Stomach (tissue), 9 donors: Measurements from ENCODE around the gene PTHLH. TPM values are rescaled to one million over a fixed set of nuclear protein-coding genes. Genes with fewer than 3 reads are reported as not detected.

ENCODE experiments used
- DNase-seq, 2 donors: peaks; one replicate each; pipeline versions ENCODE4 v3.0.0 to v3.0.0-alpha.2; 2013 to 2019
- H3K27ac ChIP-seq, 5 donors: fragments of 200-600 bp in 4 of 5; sonication (generic) in 4 of 5; one replicate each; pipeline ENCODE4 v1.5.1; 2013 to 2019; ENCODE audit warnings: mild to moderate bottlenecking in 1 of 5, moderate library complexity in 1 of 5
- H3K27me3 ChIP-seq, 3 donors: fragments of 200-600 bp; sonication (generic); one replicate each; pipeline ENCODE4 v1.5.1; 2017 to 2019; ENCODE audit warnings: mixed run types in 1 of 3
- H3K36me3 ChIP-seq, 4 donors: fragments of 200-600 bp; sonication (generic); 1 replicate in 3 of 4; 2 replicates in 1 of 4; pipeline ENCODE4 v1.5.1; 2016 to 2019
- H3K4me1 ChIP-seq, 4 donors: fragments of 200-600 bp; sonication (generic); one replicate each; pipeline ENCODE4 v1.5.1; 2016 to 2019
- H3K4me3 ChIP-seq, 4 donors: fragments of 200-600 bp; sonication (generic) in 3 of 4; one replicate each; pipeline ENCODE4 v1.5.1; 2016 to 2019; ENCODE audit warnings: mild to moderate bottlenecking in 1 of 4
- H3K9me3 ChIP-seq, 4 donors: fragments of 200-600 bp; sonication (generic); one replicate each; pipeline ENCODE4 v1.5.1; 2016 to 2019
- CTCF ChIP-seq, 7 experiments: fragments of 450-650 bp in 4 of 7; fragments of 200-600 bp in 3 of 7; sonication (generic) in 3 of 7; IDR thresholded peaks; one replicate each; pipeline ENCODE4 v1.5.1; 2016 to 2019; ENCODE audit warnings: antibody characterized with exemption in 7 of 7, control low read depth in 2 of 7, mild to moderate bottlenecking in 1 of 7
- EP300 ChIP-seq: sonication (generic); formaldehyde crosslinking; IDR thresholded peaks from one replicate; pipeline ENCODE4 v1.6.1; 2017; ENCODE audit warnings: antibody characterized with exemption
- POLR2A ChIP-seq, 4 donors: fragments of 450-650 bp; IDR thresholded peaks; one replicate each; pipeline ENCODE4 v1.6.1; 2016; ENCODE audit warnings: antibody characterized with exemption in 4 of 4, control low read depth in 2 of 4, mild to moderate bottlenecking in 1 of 4, moderate library complexity in 1 of 4
- POLR2AphosphoS5 ChIP-seq, 3 donors: sonication (generic); formaldehyde crosslinking; IDR thresholded peaks; one replicate each; pipeline ENCODE4 v1.6.1; 2016; ENCODE audit warnings: antibody characterized with exemption in 3 of 3
- WGBS, 5 donors: extraction: QIAGEN DNeasy Blood & Tissue Kit in 3 of 5; methylation state at CpG; one replicate each; pipeline versions ENCODE4 v1.1.5 to v1.1.7; 2013 to 2018; 5-methylcytosine and 5-hydroxymethylcytosine counted together
- intact Hi-C: fragments of 100-400 bp; cut with DNase I; formaldehyde crosslinking; loops from one replicate; pipeline ENCODE4 v1.15.1; 2023; ENCODE audit warnings: low total_unique reads
- polyA plus RNA-seq, 3 donors: library from polyadenylated mRNA; stranded (reverse); fragments of 200-250 nt; gene quantifications; one replicate each; pipeline ENCODE4 v1.2.3, GENCODE V29; 2013
- total RNA-seq, 5 donors: library from RNA; depleted of rRNA; stranded (reverse); fragments of >200 nt; gene quantifications; one replicate each; pipeline versions ENCODE4 v1.1.0 to v1.2.3, GENCODE V29; 2014 to 2016
- donor health status: healthy with polysubstance abuse.
- donor health status: Bipolar disorder and iron deficiency.
- donor health status: healthy.

PTHLH gene
- total and polyA plus RNA-seq, 8 donors = 0.58 to 4.8 (median 1.7) TPM; not detected in 2

GRCh38 chr12:27922531-27923139 lies 49.9 kb downstream of the PTHLH start:
- no peaks in the 10 kb centered on the region for H3K9me3 ChIP-seq
- intact Hi-C loops = no loop called here
- TF ChIP-seq CTCF (IDR thresholded peaks at IDR 0.05) (no peak), POLR2A (IDR thresholded peaks at IDR 0.05) (no peak), EP300 (no peak), POLR2AphosphoS5 (IDR thresholded peaks at IDR 0.05) (no peak)
- 56 to 78% (median 64%) methylated on average over 1 of the region's 1 CpG for WGBS, 5 donors
- no peak for DNase-seq
- H3K27ac ChIP-seq = peak overlapping the region in 1 of 5 donors; percentile 27
- no peaks in the 10 kb centered on the region for H3K36me3 ChIP-seq
- H3K4me1 ChIP-seq = peaks cover 0 to 8% (median 3%) of the 10 kb centered on the region in 4 donors
- H3K4me3 ChIP-seq = no peak overlapping the region
- H3K27me3 ChIP-seq = no peaks in the 10 kb centered on the region

- no peak for TF ChIP-seq POLR2A (IDR thresholded peaks at IDR 0.05)
- no peak for TF ChIP-seq EP300
- no peak for TF ChIP-seq CTCF (IDR thresholded peaks at IDR 0.05)
- no peak for TF ChIP-seq POLR2AphosphoS5 (IDR thresholded peaks at IDR 0.05)
- 80 to 89% (median 80%) methylated on average over 7 of the region's 7 CpGs for WGBS, 5 donors
- H3K27me3 ChIP-seq = no peaks in the 10 kb centered on the region
- H3K4me1 ChIP-seq = peaks cover 0 to 8% (median 3%) of the 10 kb centered on the region in 4 donors
- no peak for DNase-seq
- no peak overlapping the region for H3K27ac ChIP-seq
- intact Hi-C loops = no loop called here
- no peaks in the 10 kb centered on the region for H3K36me3 ChIP-seq
- no peaks in the 10 kb centered on the region for H3K9me3 ChIP-seq
- H3K4me3 ChIP-seq = no peak overlapping the region
These were observed 52.8 kb downstream of the PTHLH start for GRCh38 chr12:27919671-27920235.

- 90 to 97% (median 94%) methylated on average over 1 of the region's 1 CpG for WGBS, 5 donors
- Histone ChIP-seq H3K27me3 (no peaks in the 10 kb centered on the region), H3K9me3 (no peaks in the 10 kb centered on the region), H3K36me3 (no peaks in the 10 kb centered on the region), H3K4me1 (no peaks in the 10 kb centered on the region), H3K4me3 (no peak overlapping the region), H3K27ac (no peak overlapping the region)
- DNase-seq = no peak
- intact Hi-C loops = no loop called here
- no peak for TF ChIP-seq POLR2AphosphoS5 (IDR thresholded peaks at IDR 0.05)
These were observed 57.0 kb downstream of the PTHLH start for GRCh38 chr12:27915536-27915935.

- no peaks in the 10 kb centered on the region for H3K4me1 ChIP-seq
- no peak overlapping the region for H3K27ac ChIP-seq
- no peak for DNase-seq
- H3K4me3 ChIP-seq = no peak overlapping the region
- 29 to 54% (median 31%) methylated on average over 3 of the region's 3 CpGs for WGBS, 5 donors
- H3K27me3 ChIP-seq = no peaks in the 10 kb centered on the region
- TF ChIP-seq EP300 (no peak), CTCF (IDR thresholded peaks at IDR 0.05) (no peak), POLR2A (IDR thresholded peaks at IDR 0.05) (no peak), POLR2AphosphoS5 (IDR thresholded peaks at IDR 0.05) (no peak)
- H3K36me3 ChIP-seq = no peaks in the 10 kb centered on the region
- H3K9me3 ChIP-seq = no peaks in the 10 kb centered on the region
- intact Hi-C loops = no loop called here
These were observed 57.5 kb downstream of the PTHLH start for GRCh38 chr12:27915021-27915420.

GRCh38 chr12:27913999-27914614 lies 58.4 kb downstream of the PTHLH start:
- TF ChIP-seq EP300 = no peak
- TF ChIP-seq POLR2A (IDR thresholded peaks at IDR 0.05) = no peak
- no peak for TF ChIP-seq CTCF (IDR thresholded peaks at IDR 0.05)
- no peak for TF ChIP-seq POLR2AphosphoS5 (IDR thresholded peaks at IDR 0.05)
- no peaks in the 10 kb centered on the region for H3K27me3 ChIP-seq
- no peaks in the 10 kb centered on the region for H3K36me3 ChIP-seq
- intact Hi-C loops = no loop called here
- DNase-seq = no peak
- no peak overlapping the region for H3K27ac ChIP-seq
- H3K9me3 ChIP-seq = no peaks in the 10 kb centered on the region
- H3K4me3 ChIP-seq = no peak overlapping the region
- H3K4me1 ChIP-seq = no peaks in the 10 kb centered on the region
- WGBS, 5 donors = 62 to 78% (median 77%) methylated on average over 4 of the region's 4 CpGs
